Thyroid gland (tissue), 4 donors: ENCODE results near the gene B9D1.

Experiments
- CTCF ChIP-seq, 6 experiments: fragments of 200-600 bp in 3 of 6; fragments of 450-650 bp in 3 of 6; sonication (generic) in 3 of 6; IDR thresholded peaks; one replicate each; pipeline ENCODE4 v1.5.1; 2016 to 2019; ENCODE audit warnings: antibody characterized with exemption in 6 of 6, mild to moderate bottlenecking in 2 of 6, inconsistent platforms in 1 of 6, moderate library complexity in 1 of 6
- POLR2A ChIP-seq, 2 donors: fragments of 450-650 bp; IDR thresholded peaks; one replicate each; pipeline ENCODE4 v1.6.1; 2017; ENCODE audit warnings: antibody characterized with exemption in 2 of 2, mild to moderate bottlenecking in 2 of 2, moderate library complexity in 1 of 2

GRCh38 chr17:19404264-19404663 is 41.7 kb upstream of the B9D1 start:
- TF ChIP-seq CTCF (IDR thresholded peaks at IDR 0.05) (no peak), POLR2A (IDR thresholded peaks at IDR 0.05) (no peak)
